A549 (cell line): ENCODE data around the gene ABCB9. TPM values are rescaled to one million over a fixed set of nuclear protein-coding genes. Genes with fewer than 3 reads are reported as not detected.

Experiments
- ATAC-seq, 2 experiments: fragments of 200-7000 bp in 1 of 2; fragments of >200 bp in 1 of 2; cut with Nextera tagmentation in 1 of 2; cut with Tn5 transposase in 1 of 2; 3 replicates each; pipeline versions ENCODE4 v1.8.0 to v1.9.1; 2018 to 2020; ENCODE audit warnings: mild to moderate bottlenecking in 1 of 2, moderate library complexity in 1 of 2
- CTCF ChIA-PET: fragments of 300-600 bp; sonication (Branson Sonifier 250); formaldehyde crosslinking; extraction: SDS; loops from one replicate; lab custom pipeline; 2021; ENCODE audit warnings: antibody characterized with exemption, inconsistent platforms; lab: Yijun Ruan, JAX
- POLR2A ChIA-PET: fragments of 350-600 bp; formaldehyde crosslinking; extraction: SDS; loops from one replicate; lab custom pipeline; 2021; ENCODE audit warnings: antibody characterized with exemption, inconsistent platforms; lab: Yijun Ruan, JAX
- DNase-seq, 2 experiments: peaks; one replicate each; pipeline versions ENCODE4 v3.0.0 to v3.0.0-alpha.2; 2011 to 2016; ENCODE audit warnings: low read depth in 1 of 2, low spot score in 1 of 2
- FAIRE-seq: peaks from 2 replicates; lab custom pipeline; 2011; peaks lifted over from hg19 to GRCh38; lab: Jason Lieb, UNC
- H3K27ac ChIP-seq, 2 experiments: fragments of >200 bp; sonication (Bioruptor Twin); formaldehyde crosslinking; 3 replicates each; pipeline ENCODE4 v1.5.1; 2016 to 2017
- H3K4me1 ChIP-seq: fragments of >200 bp; sonication (Bioruptor Twin); formaldehyde crosslinking; 3 replicates; pipeline ENCODE4 v1.6.1; 2016
- H3K4me2 ChIP-seq: fragments of >200 bp; sonication (Bioruptor Twin); formaldehyde crosslinking; 3 replicates; pipeline ENCODE4 v1.6.1; 2016
- H3K4me3 ChIP-seq: fragments of >200 bp; sonication (Bioruptor Twin); formaldehyde crosslinking; 3 replicates; pipeline ENCODE4 v1.5.1; 2016
- H3K9me3 ChIP-seq: fragments of >200 bp; sonication (Bioruptor Twin); formaldehyde crosslinking; 3 replicates; pipeline ENCODE4 v1.6.1; 2016
- ATOH8 ChIP-seq: fragments of 250-450 bp; sonication (Bioruptor Pico); IDR thresholded peaks from 2 replicates; pipeline ENCODE4 v1.5.0; 2020; ENCODE audit warnings: low read depth, mild to moderate bottlenecking, moderate library complexity
- CBX8 ChIP-seq: fragments of 200-600 bp; sonication (generic); IDR thresholded peaks from 2 replicates; pipeline ENCODE4 v1.6.1; 2016
- CHD2 ChIP-seq: fragments of 150-350 bp; IDR thresholded peaks from 2 replicates; pipeline ENCODE4 v1.6.1; 2014; ENCODE audit warnings: low read length; ENCODE audit not compliant: partially characterized antibody
- CTCF ChIP-seq: fragments of >200 bp; sonication (Bioruptor Twin); formaldehyde crosslinking; IDR thresholded peaks from 3 replicates; pipeline ENCODE4 v1.5.1; 2016
- E2F6 ChIP-seq: IDR thresholded peaks from 2 replicates; pipeline ENCODE4 v1.6.1; 2012; ENCODE audit warnings: low read depth, borderline replicate concordance
- EHF ChIP-seq: fragments of 250-450 bp; sonication (Bioruptor Pico); IDR thresholded peaks from 2 replicates; pipeline ENCODE4 v1.5.0; 2020; ENCODE audit warnings: mild to moderate bottlenecking
- ESRRA ChIP-seq: fragments of 150-350 bp; IDR thresholded peaks from 2 replicates; pipeline ENCODE4 v1.6.1; 2014; ENCODE audit warnings: mild to moderate bottlenecking, low read length, borderline replicate concordance
- FOSB ChIP-seq: fragments of 250-450 bp; sonication (Bioruptor Pico); IDR thresholded peaks from 2 replicates; pipeline ENCODE4 v1.5.0; 2020; ENCODE audit warnings: mild to moderate bottlenecking, moderate library complexity
- FOSL2 ChIP-seq, 2 experiments: fragments of 450-650 bp in 1 of 2; fragments of >200 bp in 1 of 2; sonication (Bioruptor Twin) in 1 of 2; formaldehyde crosslinking; IDR thresholded peaks; 2 replicates each; pipeline versions ENCODE4 v1.5.0 to v1.6.1; 2016 to 2020; ENCODE audit warnings: mild to moderate bottlenecking in 1 of 2, moderate library complexity in 1 of 2
- GATA3 ChIP-seq: IDR thresholded peaks from 2 replicates; pipeline ENCODE4 v1.6.1; 2012; ENCODE audit warnings: borderline replicate concordance
- HES2 ChIP-seq: fragments of >200 bp; sonication (Bioruptor Twin); formaldehyde crosslinking; IDR thresholded peaks from 2 replicates; pipeline ENCODE4 v1.6.1; 2016
- HMGXB4 ChIP-seq: fragments of 250-450 bp; sonication (Bioruptor Pico); IDR thresholded peaks from 2 replicates; pipeline ENCODE4 v1.5.0; 2021; ENCODE audit warnings: mild to moderate bottlenecking, moderate library complexity, borderline replicate concordance
- HOXA7 ChIP-seq: fragments of 250-450 bp; sonication (Bioruptor Pico); IDR thresholded peaks from 2 replicates; pipeline ENCODE4 v1.5.0; 2020; ENCODE audit warnings: mild to moderate bottlenecking, moderate library complexity
- HOXB5 ChIP-seq: fragments of 250-450 bp; sonication (Bioruptor Pico); IDR thresholded peaks from 2 replicates; pipeline ENCODE4 v1.5.0; 2020; ENCODE audit warnings: mild to moderate bottlenecking, moderate library complexity
- JUN ChIP-seq, 2 experiments: fragments of >200 bp; sonication (Bioruptor Twin); formaldehyde crosslinking; IDR thresholded peaks; 2 replicates in 1 of 2; 3 replicates in 1 of 2; pipeline ENCODE4 v1.6.1; 2016 to 2017
- JUNB ChIP-seq: fragments of >200 bp; sonication (Bioruptor Twin); formaldehyde crosslinking; IDR thresholded peaks from 2 replicates; pipeline ENCODE4 v1.6.1; 2016
- KDM5A ChIP-seq: fragments of 200-600 bp; sonication (generic); IDR thresholded peaks from 2 replicates; pipeline ENCODE4 v1.6.1; 2016; ENCODE audit warnings: antibody characterized with exemption, mild to moderate bottlenecking
- MYC ChIP-seq: IDR thresholded peaks from 2 replicates; pipeline ENCODE4 v1.6.1; 2012; ENCODE audit warnings: mild to moderate bottlenecking, inconsistent platforms, low read length, improper control_type of control experiment, borderline replicate concordance
- NR3C1 ChIP-seq: fragments of >200 bp; sonication (Bioruptor Twin); formaldehyde crosslinking; IDR thresholded peaks from 3 replicates; pipeline ENCODE4 v1.6.1; 2017
- POLR2AphosphoS2 ChIP-seq: conservative IDR thresholded peaks from 2 replicates; pipeline ENCODE4 v1.6.1; 2012; ENCODE audit warnings: low read length, improper control_type of control experiment, inconsistent platforms
- RAD21 ChIP-seq, 2 experiments: fragments of >200 bp in 1 of 2; sonication (Bioruptor Twin) in 1 of 2; formaldehyde crosslinking in 1 of 2; IDR thresholded peaks in 1 of 2; conservative IDR thresholded peaks in 1 of 2; 2 replicates in 1 of 2; 3 replicates in 1 of 2; pipeline ENCODE4 v1.6.1; 2012 to 2018; ENCODE audit warnings: inconsistent platforms in 1 of 2
- RARB ChIP-seq: fragments of 250-450 bp; sonication (Bioruptor Pico); IDR thresholded peaks from 2 replicates; pipeline ENCODE4 v1.8.0; 2021; ENCODE audit warnings: mild to moderate bottlenecking, moderate library complexity
- RFX5 ChIP-seq: fragments of 450-650 bp; IDR thresholded peaks from 2 replicates; pipeline ENCODE4 v1.7.1; 2014; ENCODE audit warnings: antibody characterized with exemption, mild to moderate bottlenecking, moderate library complexity
- SREBF2 ChIP-seq: fragments of 450-650 bp; IDR thresholded peaks from 2 replicates; pipeline ENCODE4 v1.6.1; 2014; ENCODE audit warnings: mild to moderate bottlenecking, moderate library complexity
- TFCP2L1 ChIP-seq: fragments of 250-450 bp; sonication (Bioruptor Pico); IDR thresholded peaks from 2 replicates; pipeline ENCODE4 v1.5.0; 2021; ENCODE audit warnings: mild to moderate bottlenecking
- TP53 ChIP-seq: fragments of 250-450 bp; sonication (Bioruptor Pico); IDR thresholded peaks from 2 replicates; pipeline ENCODE4 v1.5.0; 2021; ENCODE audit warnings: mild to moderate bottlenecking, moderate library complexity
- ZNF302 ChIP-seq: fragments of 250-450 bp; sonication (Bioruptor Pico); IDR thresholded peaks from 2 replicates; pipeline ENCODE4 v1.9.0; 2021; ENCODE audit warnings: inconsistent platforms, mild to moderate bottlenecking, moderate library complexity
- WGBS: methylation state at CpG from one replicate; pipeline ENCODE4 v1.1.6; 2017; ENCODE audit errors: missing lambda C conversion rate; 5-methylcytosine and 5-hydroxymethylcytosine counted together
- polyA plus RNA-seq, 4 experiments: library from polyadenylated mRNA; depleted of rRNA in 3 of 4; stranded (reverse); fragments of >200 nt; fragmentation: RNase III in 1 of 4; extraction: RNeasy Plus Mini Kit Qiagen cat#74134 plus additional on column Dnase treatment in 1 of 4; gene quantifications; 2 replicates in 3 of 4; 3 replicates in 1 of 4; pipeline ENCODE4 v1.2.3, GENCODE V29; 2011 to 2017

The ABCB9 gene
- polyA plus RNA-seq, 2 of the 4 experiments (the other 2 are of a cell fraction) = 2.7 to 5.0 TPM

GRCh38 chr12:122995503-122996187, 29.4 kb upstream of the ABCB9 start:
- H3K27ac ChIP-seq = no peak overlapping the region
- no peak for ATAC-seq
- no peaks in the 10 kb centered on the region for H3K4me1 ChIP-seq
- ChIA-PET CTCF (interaction anchor here (1.0 to 9.2 kb wide), 7 partner anchors 13 to 243 kb away, joined by 3 to 37 read pairs (median 3); no protein-coding TSS in a partner anchor), POLR2A (no interaction called here)
- no peak for TF ChIP-seq RARB
- no peak for TF ChIP-seq ESRRA
- TF ChIP-seq E2F6 = no peak
- no peak for TF ChIP-seq HES2
- no peak for FAIRE-seq
- H3K4me2 ChIP-seq = no peak overlapping the region
- H3K4me3 ChIP-seq = no peak overlapping the region
- no peaks in the 10 kb centered on the region for H3K9me3 ChIP-seq
- DNase-seq = no peak
- WGBS = 90% methylated on average over 11 of the region's 20 CpGs

- ChIA-PET CTCF (interaction anchor here (1.0 to 9.2 kb wide), 7 partner anchors 13 to 243 kb away, joined by 3 to 37 read pairs (median 4); no protein-coding TSS in a partner anchor), POLR2A (interaction anchor here (0.5 kb wide), 1 partner anchor 239 kb away, joined by 3 read pairs; no protein-coding TSS in a partner anchor)
- FAIRE-seq (no peak), ATAC-seq (no peak), DNase-seq (no peak)
- H3K9me3 ChIP-seq = no peaks in the 10 kb centered on the region
- no peak overlapping the region for H3K4me2 ChIP-seq
- TF ChIP-seq ZNF302 (CRISPR knock-in tag) = no peak
- no peak for TF ChIP-seq FOSB (CRISPR knock-in tag)
- TF ChIP-seq GATA3 = no peak
- no peak for TF ChIP-seq EHF (CRISPR knock-in tag)
- TF ChIP-seq ATOH8 (CRISPR knock-in tag) = no peak
- TF ChIP-seq NR3C1 = no peak
- TF ChIP-seq TFCP2L1 (CRISPR knock-in tag) = no peak
- TF ChIP-seq SREBF2 = no peak
- no peak for TF ChIP-seq KDM5A
- no peak for TF ChIP-seq TP53 (CRISPR knock-in tag)
- TF ChIP-seq HMGXB4 (CRISPR knock-in tag) = no peak
- TF ChIP-seq JUN (IDR thresholded peaks at IDR 0.05) = no peak
- H3K4me3 ChIP-seq = no peak overlapping the region
- H3K27ac ChIP-seq = no peak overlapping the region
- H3K4me1 ChIP-seq = no peaks in the 10 kb centered on the region
- 92% methylated on average over 10 of the region's 13 CpGs for WGBS
Measured at GRCh38 chr12:122994781-122995502, 28.7 kb upstream of the ABCB9 start.

- no peaks in the 10 kb centered on the region for H3K9me3 ChIP-seq
- no peak for DNase-seq
- ChIA-PET POLR2A (no interaction called here), CTCF (interaction anchor here (1.0 to 9.2 kb wide), 4 partner anchors 49 to 658 kb away, joined by 3 to 37 read pairs (median 4); no protein-coding TSS in a partner anchor)
- H3K4me2 ChIP-seq = no peak overlapping the region
- no peak for ATAC-seq
- 96% methylated on average over 10 of the region's 10 CpGs for WGBS
- no peaks in the 10 kb centered on the region for H3K4me1 ChIP-seq
- no peak overlapping the region for H3K4me3 ChIP-seq
- no peak overlapping the region for H3K27ac ChIP-seq
- no peak for FAIRE-seq
- TF ChIP-seq KDM5A = no peak
- TF ChIP-seq FOSB (CRISPR knock-in tag) = no peak
- no peak for TF ChIP-seq JUNB
- TF ChIP-seq MYC = no peak
- TF ChIP-seq CTCF = no peak
- no peak for TF ChIP-seq GATA3
- TF ChIP-seq RFX5 = no peak
- TF ChIP-seq HOXB5 (CRISPR knock-in tag) = no peak
- no peak for TF ChIP-seq RAD21 (conservative IDR thresholded peaks at IDR 0.05 in 1 of 2, IDR thresholded peaks at IDR 0.05 in 1 of 2)
- no peak for TF ChIP-seq HOXA7
- TF ChIP-seq CBX8 = no peak
- TF ChIP-seq POLR2AphosphoS2 = no peak
- TF ChIP-seq CHD2 = no peak
- no peak for TF ChIP-seq FOSL2 (IDR thresholded peaks at IDR 0.05)
- TF ChIP-seq FOSL2 (CRISPR knock-in tag; IDR thresholded peaks at IDR 0.05) = no peak
- no peak for TF ChIP-seq TFCP2L1 (CRISPR knock-in tag)
Measured at GRCh38 chr12:122994140-122994675, 27.9 kb upstream of the ABCB9 start.
